H9 (cell line): ENCODE data around the gene CER1. TPM values are rescaled to one million over a fixed set of nuclear protein-coding genes. Genes with fewer than 3 reads are reported as not detected.

Experiments used
- DNase-seq: peaks from one replicate; pipeline ENCODE4 v3.0.0-alpha.2; 2017
- H2AFZ ChIP-seq: one replicate; pipeline ENCODE4 v1.6.1; 2013; ENCODE audit warnings: mild to moderate bottlenecking, low read length, control low read depth, moderate library complexity
- H2AK5ac ChIP-seq: 2 replicates; pipeline ENCODE4 v1.6.1; 2013; ENCODE audit warnings: low read length, control low read depth, mixed read lengths; ENCODE audit not compliant: insufficient read length
- H2BK120ac ChIP-seq: one replicate; pipeline ENCODE4 v1.6.1; 2013; ENCODE audit warnings: low read depth, mild to moderate bottlenecking, low read length, control low read depth, inconsistent platforms; ENCODE audit not compliant: poor library complexity, severe bottlenecking
- H2BK12ac ChIP-seq: 2 replicates; pipeline ENCODE4 v1.6.1; 2013; ENCODE audit warnings: low read length, control low read depth, mixed read lengths, low read depth; ENCODE audit not compliant: insufficient read length
- H2BK15ac ChIP-seq: 2 replicates; pipeline ENCODE4 v1.6.1; 2013; ENCODE audit warnings: low read depth, low read length, control low read depth
- H2BK20ac ChIP-seq: one replicate; pipeline ENCODE4 v1.6.1; 2013; ENCODE audit warnings: low read depth, mild to moderate bottlenecking, low read length, control low read depth, inconsistent platforms; ENCODE audit not compliant: poor library complexity, severe bottlenecking
- H2BK5ac ChIP-seq: 2 replicates; pipeline ENCODE4 v1.6.1; 2013; ENCODE audit warnings: low read length, control low read depth, mixed read lengths; ENCODE audit not compliant: insufficient read length
- H3K14ac ChIP-seq: 2 replicates; pipeline ENCODE4 v1.6.1; 2013; ENCODE audit warnings: low read length, control low read depth; ENCODE audit not compliant: insufficient read depth
- H3K18ac ChIP-seq: 2 replicates; pipeline ENCODE4 v1.6.1; 2013; ENCODE audit warnings: low read depth, mild to moderate bottlenecking, mixed read lengths, low read length, control low read depth; ENCODE audit not compliant: insufficient read length
- H3K23ac ChIP-seq: 2 replicates; pipeline ENCODE4 v1.6.1; 2013; ENCODE audit warnings: low read length, control low read depth, mixed read lengths, low read depth; ENCODE audit not compliant: insufficient read length
- H3K23me2 ChIP-seq: 2 replicates; pipeline ENCODE4 v1.6.1; 2013; ENCODE audit warnings: low read depth, mild to moderate bottlenecking, mixed read lengths, low read length, control low read depth; ENCODE audit not compliant: insufficient read length, poor library complexity, severe bottlenecking
- H3K27ac ChIP-seq: 2 replicates; pipeline ENCODE4 v1.5.1; 2013; ENCODE audit warnings: low read length, control low read depth, mixed read lengths, low read depth; ENCODE audit not compliant: insufficient read length
- H3K27me3 ChIP-seq: 2 replicates; pipeline ENCODE4 v1.6.1; 2013; ENCODE audit warnings: low read length, control low read depth, inconsistent platforms; ENCODE audit not compliant: insufficient read depth
- H3K4ac ChIP-seq: 2 replicates; pipeline ENCODE4 v1.6.1; 2013; ENCODE audit warnings: low read depth, mild to moderate bottlenecking, control low read depth, inconsistent platforms, low read length, moderate library complexity
- H3K4me1 ChIP-seq: 2 replicates; pipeline ENCODE4 v1.6.1; 2013; ENCODE audit warnings: low read length, control low read depth, inconsistent platforms; ENCODE audit not compliant: insufficient read depth
- H3K4me2 ChIP-seq: 2 replicates; pipeline ENCODE4 v1.6.1; 2013; ENCODE audit warnings: low read length, control low read depth, mixed read lengths; ENCODE audit not compliant: insufficient read length, insufficient read depth
- H3K56ac ChIP-seq: 2 replicates; pipeline ENCODE4 v1.6.1; 2013; ENCODE audit warnings: low read depth, mild to moderate bottlenecking, mixed read lengths, low read length, control low read depth; ENCODE audit not compliant: insufficient read length
- H3K79me1 ChIP-seq: 2 replicates; pipeline ENCODE4 v1.6.1; 2013; ENCODE audit warnings: low read depth, mild to moderate bottlenecking, moderate library complexity, low read length, control low read depth, inconsistent platforms; ENCODE audit not compliant: insufficient read depth, poor library complexity, severe bottlenecking
- H3K79me2 ChIP-seq: 2 replicates; pipeline ENCODE4 v1.6.1; 2013; ENCODE audit warnings: low read length, control low read depth, inconsistent platforms; ENCODE audit not compliant: insufficient read depth
- H3K9ac ChIP-seq: 2 replicates; pipeline ENCODE4 v1.6.1; 2013; ENCODE audit warnings: low read length, control low read depth, mixed read lengths; ENCODE audit not compliant: insufficient read length; ENCODE audit errors: extremely low read depth
- H3K9me3 ChIP-seq: one replicate; pipeline ENCODE4 v1.6.1; 2013; ENCODE audit warnings: low read depth, low read length, inconsistent platforms; ENCODE audit not compliant: control insufficient read depth
- H3T11ph ChIP-seq: one replicate; pipeline ENCODE4 v1.6.1; 2013; ENCODE audit warnings: mild to moderate bottlenecking, low read length, control low read depth, inconsistent platforms
- H4K20me1 ChIP-seq: one replicate; pipeline ENCODE4 v1.6.1; 2013; ENCODE audit not compliant: control insufficient read depth, insufficient read length, insufficient read depth
- H4K5ac ChIP-seq: 2 replicates; pipeline ENCODE4 v1.6.1; 2013; ENCODE audit warnings: low read depth, mild to moderate bottlenecking, mixed read lengths, low read length, control low read depth; ENCODE audit not compliant: insufficient read length
- H4K8ac ChIP-seq: replicated peaks from 2 replicates; pipeline ENCODE4 v1.6.1; 2013; ENCODE audit warnings: low read length, control low read depth, mixed read lengths, low read depth; ENCODE audit not compliant: insufficient read length
- H4K91ac ChIP-seq: 2 replicates; pipeline ENCODE4 v1.6.1; 2013; ENCODE audit warnings: low read depth, mild to moderate bottlenecking, moderate library complexity, mixed read lengths, low read length, control low read depth; ENCODE audit not compliant: insufficient read length
- H3K27ac Mint-ChIP-seq, 3 experiments: 2 replicates in 2 of 3; 3 replicates in 1 of 3; pipeline ENCODE4 v1.8.0; 2020 to 2021; ENCODE audit warnings: mixed read lengths in 3 of 3, mild to moderate bottlenecking in 1 of 3, moderate library complexity in 1 of 3
- H3K27me3 Mint-ChIP-seq: 2 replicates; pipeline ENCODE4 v1.8.0; 2021; ENCODE audit warnings: low read depth, mild to moderate bottlenecking, moderate library complexity, mixed read lengths
- H3K36me3 Mint-ChIP-seq, 3 experiments: 2 replicates in 2 of 3; 3 replicates in 1 of 3; pipeline ENCODE4 v1.8.0; 2020 to 2021; ENCODE audit warnings: low read depth in 3 of 3, mixed read lengths in 3 of 3; ENCODE audit not compliant: insufficient read depth in 1 of 3
- H3K4me1 Mint-ChIP-seq, 2 experiments: 2 replicates each; pipeline ENCODE4 v1.8.0; 2020; ENCODE audit warnings: mixed read lengths in 2 of 2
- H3K4me3 Mint-ChIP-seq, 2 experiments: 2 replicates in 1 of 2; 3 replicates in 1 of 2; pipeline ENCODE4 v1.8.0; 2020 to 2021; ENCODE audit warnings: mild to moderate bottlenecking in 2 of 2, mixed read lengths in 2 of 2, moderate library complexity in 1 of 2
- H3K9me3 Mint-ChIP-seq, 2 experiments: 2 replicates in 1 of 2; 3 replicates in 1 of 2; pipeline ENCODE4 v1.8.0; 2020; ENCODE audit warnings: mild to moderate bottlenecking in 2 of 2, mixed read lengths in 2 of 2, moderate library complexity in 1 of 2
- CTCF ChIP-seq: fragments of 200-600 bp; sonication (generic); conservative IDR thresholded peaks from 3 replicates; pipeline ENCODE4 v1.8.0; 2021; ENCODE audit warnings: antibody characterized with exemption, mild to moderate bottlenecking
- WGBS: extraction: QIAGEN DNeasy Blood & Tissue Kit; methylation state at CpG from one replicate; pipeline ENCODE4 v1.1.7; 2013; ENCODE audit warnings: missing lambda C conversion rate, low lambda C conversion rate, mixed read lengths; ENCODE audit not compliant: insufficient read length; ENCODE audit errors: extremely low coverage; 5-methylcytosine and 5-hydroxymethylcytosine counted together
- total RNA-seq: library from RNA; stranded (reverse); gene quantifications from 2 replicates; pipeline ENCODE4 v1.2.1, GENCODE V29; 2021

The CER1 gene
- total RNA-seq, 1 experiment from 2014 or later, result 22.3 TPM

GRCh38 chr9:14749741-14750211, 27.2 kb upstream of the CER1 start:
- H2AFZ ChIP-seq, result peak overlapping the region; percentile 73
- no CpG with 5 or more reads among the region's 9 CpGs for WGBS
- no peaks in the 10 kb centered on the region; the same call in 1 of the 2 replicates for H3K4me1 ChIP-seq

More at GRCh38 chr9:14749741-14750211, 27.2 kb upstream of the CER1 start:
- H3K4me1 Mint-ChIP-seq, result peaks cover 20 to 22% of the 10 kb centered on the region in 2 experiments
- Histone ChIP-seq H3K23me2 (no peaks in the 10 kb centered on the region), H3K79me1 (no peaks in the 10 kb centered on the region), H3K9me3 (no peaks in the 10 kb centered on the region), H2BK20ac (no peak overlapping the region), H4K5ac (no peak overlapping the region), H3K27me3 (no peaks in the 10 kb centered on the region), H3K27ac (no peak overlapping the region), H3K4me2 (no peak overlapping the region), H3K79me2 (no peaks in the 10 kb centered on the region), H3K4ac (no peak overlapping the region), H4K20me1 (no peaks in the 10 kb centered on the region), H3K9ac (no peak overlapping the region), H2BK15ac (0 out of 2 replicates have a peak overlapping the region, but pooled peaks have one; percentile 24), H2BK5ac (no peak overlapping the region), H3K14ac (0 out of 2 replicates have a peak overlapping the region, but pooled peaks have one; percentile 29), H2BK12ac (no peak overlapping the region), H4K8ac (no peak overlapping the region), H4K91ac (no peak overlapping the region), H3K23ac (no peak overlapping the region), H2BK120ac (no peak overlapping the region), H3T11ph (no peak overlapping the region), H3K18ac (no peak overlapping the region), H3K56ac (no peak overlapping the region), H2AK5ac (no peak overlapping the region)
- peak overlapping the region in 1 of 2 experiments; percentile 16; a peak in 2 of 5 replicates for H3K4me3 Mint-ChIP-seq
- no peaks in the 10 kb centered on the region for H3K27me3 Mint-ChIP-seq
- H3K36me3 Mint-ChIP-seq, result peaks cover 0 to 1% (median 0%) of the 10 kb centered on the region in 3 experiments; a peak in 2 of 7 replicates
- TF ChIP-seq CTCF, result no peak
- DNase-seq, result no peak
- peak overlapping the region; percentile 10 to 55 (median 32); a peak in 4 of 7 replicates for H3K27ac Mint-ChIP-seq
- H3K9me3 Mint-ChIP-seq, result no peaks in the 10 kb centered on the region
